Mononuclear cell (primary cell): Measurements from ENCODE around the gene PLK4. TPM values are rescaled to one million over a fixed set of nuclear protein-coding genes. Genes with fewer than 3 reads are reported as not detected.

Source experiments
- total RNA-seq: library from RNA; depleted of rRNA; stranded (reverse); fragments of >200 nt; gene quantifications from one replicate; pipeline ENCODE4 v1.2.3, GENCODE V29; 2012

PLK4 gene
- total RNA-seq, 1 donor = 4.4 TPM

Other genes with a start within 250 kb of the PLK4 start
- 0.10 TPM for gene INTU, start 247.9 kb upstream of the PLK4 start, total RNA-seq
- not detected for gene SLC25A31, start 150.5 kb upstream of the PLK4 start, total RNA-seq
- 0.10 TPM for gene HSPA4L, start 98.6 kb upstream of the PLK4 start, total RNA-seq
- 47.6 TPM for gene MFSD8, start 84.3 kb downstream of the PLK4 start, total RNA-seq
- 15.8 TPM for gene ABHD18, start 84.5 kb downstream of the PLK4 start, total RNA-seq
- gene LARP1B, start 180.4 kb downstream of the PLK4 start, total RNA-seq = 11.5 TPM